MM.1S (cell line): ENCODE results near the gene CCL23.
"Not testable (repeated sequence)": the region's sequence is repeated elsewhere in the genome, so short reads cannot be mapped to it uniquely, and the experiment has no call there.

Source experiments
- DNase-seq: peaks from one replicate; pipeline ENCODE4 v3.0.0-alpha.2; 2015
- H2AFZ ChIP-seq: fragments of 300-600 bp; sonication (generic); 2 replicates; pipeline ENCODE4 v1.6.0; 2016; ENCODE audit warnings: antibody characterized with exemption, low read length
- H3F3A ChIP-seq: fragments of 300-600 bp; sonication (generic); 2 replicates; pipeline ENCODE4 v1.6.1; 2016; ENCODE audit warnings: mild to moderate bottlenecking, antibody characterized with exemption, low read length, moderate library complexity, mixed read lengths; ENCODE audit not compliant: insufficient read depth
- H3K27ac ChIP-seq: fragments of 300-600 bp; sonication (generic); 2 replicates; pipeline ENCODE4 v1.5.1; 2016; ENCODE audit warnings: mild to moderate bottlenecking, low read length
- H3K27me3 ChIP-seq: fragments of 300-600 bp; sonication (generic); replicated peaks from 2 replicates; pipeline ENCODE4 v1.6.0; 2016; ENCODE audit warnings: low read length; ENCODE audit not compliant: insufficient read depth
- H3K36me3 ChIP-seq: fragments of 300-600 bp; sonication (generic); replicated peaks from 2 replicates; pipeline ENCODE4 v1.6.1; 2016; ENCODE audit warnings: mild to moderate bottlenecking, low read length, mixed read lengths; ENCODE audit not compliant: insufficient read depth
- H3K4me1 ChIP-seq: fragments of 300-600 bp; sonication (generic); 2 replicates; pipeline ENCODE4 v1.6.1; 2016; ENCODE audit warnings: low read length, mixed read lengths
- H3K4me2 ChIP-seq: fragments of 300-600 bp; sonication (generic); 2 replicates; pipeline ENCODE4 v1.6.0; 2016; ENCODE audit warnings: low read depth, low read length
- H3K4me3 ChIP-seq: fragments of 300-600 bp; sonication (generic); 2 replicates; pipeline ENCODE4 v1.5.1; 2016; ENCODE audit warnings: low read length, mixed read lengths
- H3K79me2 ChIP-seq: fragments of 300-600 bp; sonication (generic); 2 replicates; pipeline ENCODE4 v1.6.1; 2016; ENCODE audit warnings: mixed run types, low read length, mixed read lengths
- H3K9ac ChIP-seq: fragments of 300-600 bp; sonication (generic); 2 replicates; pipeline ENCODE4 v1.6.1; 2016; ENCODE audit warnings: low read length, mixed read lengths
- H3K9me2 ChIP-seq: fragments of 300-600 bp; sonication (generic); replicated peaks from 2 replicates; pipeline ENCODE4 v1.6.1; 2016; ENCODE audit warnings: mild to moderate bottlenecking, low read length, mixed read lengths; ENCODE audit not compliant: insufficient read depth
- H3K9me3 ChIP-seq: fragments of 300-600 bp; sonication (generic); replicated peaks from 2 replicates; pipeline ENCODE4 v1.6.1; 2016; ENCODE audit warnings: mild to moderate bottlenecking, low read length, mixed read lengths; ENCODE audit not compliant: insufficient read depth
- H4K20me1 ChIP-seq: fragments of 300-600 bp; sonication (generic); 2 replicates; pipeline ENCODE4 v1.6.1; 2016; ENCODE audit warnings: mild to moderate bottlenecking, low read length, moderate library complexity, mixed read lengths; ENCODE audit not compliant: insufficient read depth
- EZH2 ChIP-seq: fragments of 300-600 bp; sonication (generic); optimal IDR thresholded peaks from 2 replicates; pipeline ENCODE3; 2017; ENCODE audit warnings: low read depth, mild to moderate bottlenecking, antibody characterized with exemption, low read length, mixed read lengths
- EZH2phosphoT487 ChIP-seq: fragments of 300-600 bp; sonication (generic); IDR thresholded peaks from 2 replicates; pipeline ENCODE4 v1.6.1; 2018; ENCODE audit warnings: antibody characterized with exemption, low read length
- TF ChIP-seq, protein P1 (sequence below): fragments of 300-600 bp; sonication (generic); IDR thresholded peaks from 2 replicates; pipeline ENCODE4 v1.5.1; 2016; ENCODE audit warnings: antibody characterized with exemption, low read length, mixed read lengths

CCL23 gene

DNA sequence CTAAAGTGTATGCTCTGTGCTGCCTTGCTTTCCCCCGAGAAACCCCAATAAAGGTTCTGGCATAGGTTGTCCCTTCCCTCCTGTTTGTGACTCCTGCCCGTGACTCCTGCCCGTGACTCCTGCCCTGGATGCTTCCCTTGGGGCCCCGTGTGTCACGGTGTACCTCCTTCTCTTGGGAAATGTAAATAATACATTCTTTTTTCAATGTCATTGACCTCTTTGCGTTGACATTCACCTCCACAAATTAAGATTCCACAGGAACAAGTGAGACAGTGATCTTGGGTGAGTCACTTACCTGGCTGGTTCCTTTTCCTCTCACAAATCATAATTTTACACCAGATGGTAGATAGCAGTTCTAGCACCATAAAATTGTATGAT is 17.1 kb downstream of the CCL23 start:
- Histone ChIP-seq H3K4me2 (no peak overlapping the region), H4K20me1 (no peaks in the 10 kb centered on the region), H3K27ac (no peak overlapping the region), H3F3A (no peaks in the 10 kb centered on the region), H3K9ac (no peak overlapping the region), H3K79me2 (no peaks in the 10 kb centered on the region), H3K27me3 (no peaks in the 10 kb centered on the region), H3K9me2 (no peaks in the 10 kb centered on the region), H3K4me1 (peaks cover 25% of the 10 kb centered on the region), H3K9me3 (no peaks in the 10 kb centered on the region), H3K4me3 (no peak overlapping the region), H2AFZ (no peak overlapping the region), H3K36me3 (no peaks in the 10 kb centered on the region)
- TF ChIP-seq EZH2phosphoT487 (no peak), EZH2 (no peak)
- TF ChIP-seq, protein P1, sequence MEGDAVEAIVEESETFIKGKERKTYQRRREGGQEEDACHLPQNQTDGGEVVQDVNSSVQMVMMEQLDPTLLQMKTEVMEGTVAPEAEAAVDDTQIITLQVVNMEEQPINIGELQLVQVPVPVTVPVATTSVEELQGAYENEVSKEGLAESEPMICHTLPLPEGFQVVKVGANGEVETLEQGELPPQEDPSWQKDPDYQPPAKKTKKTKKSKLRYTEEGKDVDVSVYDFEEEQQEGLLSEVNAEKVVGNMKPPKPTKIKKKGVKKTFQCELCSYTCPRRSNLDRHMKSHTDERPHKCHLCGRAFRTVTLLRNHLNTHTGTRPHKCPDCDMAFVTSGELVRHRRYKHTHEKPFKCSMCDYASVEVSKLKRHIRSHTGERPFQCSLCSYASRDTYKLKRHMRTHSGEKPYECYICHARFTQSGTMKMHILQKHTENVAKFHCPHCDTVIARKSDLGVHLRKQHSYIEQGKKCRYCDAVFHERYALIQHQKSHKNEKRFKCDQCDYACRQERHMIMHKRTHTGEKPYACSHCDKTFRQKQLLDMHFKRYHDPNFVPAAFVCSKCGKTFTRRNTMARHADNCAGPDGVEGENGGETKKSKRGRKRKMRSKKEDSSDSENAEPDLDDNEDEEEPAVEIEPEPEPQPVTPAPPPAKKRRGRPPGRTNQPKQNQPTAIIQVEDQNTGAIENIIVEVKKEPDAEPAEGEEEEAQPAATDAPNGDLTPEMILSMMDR: no peak
- no peak for DNase-seq

DNA sequence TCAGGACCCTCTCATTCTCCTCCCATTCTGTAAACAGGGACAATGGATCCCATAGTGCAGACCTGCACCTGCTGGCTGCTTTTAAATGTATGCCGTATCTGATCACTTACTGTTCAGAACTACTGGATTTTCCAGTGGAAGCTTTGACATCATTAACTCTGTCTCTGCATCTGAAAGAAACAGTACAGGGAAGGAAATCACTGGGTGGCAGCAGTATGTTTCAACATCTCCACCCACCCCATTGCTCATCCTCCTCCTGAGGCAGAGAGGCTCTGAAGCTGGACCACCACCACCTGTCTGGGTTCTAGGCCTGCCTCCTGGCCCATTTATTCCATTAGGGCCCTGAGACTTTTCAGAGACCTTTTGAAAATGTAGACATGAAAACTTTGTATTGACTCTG is 19.0 kb downstream of the CCL23 start:
- H3K36me3 ChIP-seq: no peaks in the 10 kb centered on the region
- no peak overlapping the region; the same call in 1 of the 2 replicates for H3K27ac ChIP-seq
- H3K4me3 ChIP-seq: no peak overlapping the region
- H3K27me3 ChIP-seq: no peaks in the 10 kb centered on the region
- H3F3A ChIP-seq: no peaks in the 10 kb centered on the region
- no peaks in the 10 kb centered on the region for H3K9me3 ChIP-seq
- H3K9me2 ChIP-seq: no peaks in the 10 kb centered on the region
- H3K4me2 ChIP-seq: peak overlapping the region; percentile 67; the same call in 1 of the 2 replicates
- no peaks in the 10 kb centered on the region for H3K79me2 ChIP-seq
- DNase-seq: no peak
- H3K4me1 ChIP-seq: peaks cover 12% of the 10 kb centered on the region
- no peak for TF ChIP-seq EZH2
- TF ChIP-seq EZH2phosphoT487: no peak
- TF ChIP-seq, protein P1: no peak
- H4K20me1 ChIP-seq: no peaks in the 10 kb centered on the region
- no peak overlapping the region for H3K9ac ChIP-seq
- peak overlapping the region; percentile 81; the same call in 1 of the 2 replicates for H2AFZ ChIP-seq

DNA sequence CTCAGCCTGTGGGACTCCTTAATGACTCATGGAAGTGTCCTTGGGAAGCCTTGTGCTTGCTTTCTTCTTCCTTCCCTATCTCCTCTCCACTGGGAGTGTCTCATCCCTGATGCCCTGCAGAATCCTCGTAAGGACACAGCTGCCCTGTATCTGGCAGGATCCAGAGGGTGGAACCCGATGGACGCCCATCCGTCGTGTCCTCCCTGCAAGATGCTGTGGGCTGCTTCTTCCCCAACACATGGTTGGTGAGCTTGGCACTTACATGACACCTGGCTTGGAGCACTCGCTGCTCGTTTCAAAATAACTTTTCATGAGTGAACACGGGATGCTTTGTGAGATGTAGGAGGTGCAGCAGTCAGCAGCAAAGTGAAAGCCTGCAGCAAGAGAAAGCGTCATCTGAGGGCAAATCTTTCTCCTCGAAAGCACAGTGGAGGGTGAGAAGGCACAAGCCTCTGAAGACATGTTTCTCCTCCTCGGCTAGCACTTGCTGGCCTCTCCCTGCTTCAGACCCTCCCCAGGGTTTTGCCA is 19.7 kb downstream of the CCL23 start:
- H3K79me2 ChIP-seq: no peaks in the 10 kb centered on the region
- TF ChIP-seq, protein P1: no peak
- no peak for TF ChIP-seq EZH2
- no peak for TF ChIP-seq EZH2phosphoT487
- peak overlapping the region; percentile 32 for H3K4me3 ChIP-seq
- H3F3A ChIP-seq: no peaks in the 10 kb centered on the region
- no peaks in the 10 kb centered on the region for H4K20me1 ChIP-seq
- no peaks in the 10 kb centered on the region for H3K27me3 ChIP-seq
- H3K4me1 ChIP-seq: peaks cover 12% of the 10 kb centered on the region
- H3K9me2 ChIP-seq: no peaks in the 10 kb centered on the region
- H3K27ac ChIP-seq: peak overlapping the region; percentile 37; the same call in 1 of the 2 replicates
- DNase-seq: peak; percentile 56
- H3K9ac ChIP-seq: peak overlapping the region; percentile 21; the same call in 1 of the 2 replicates
- H3K36me3 ChIP-seq: no peaks in the 10 kb centered on the region
- no peaks in the 10 kb centered on the region for H3K9me3 ChIP-seq
- peak overlapping the region; percentile 81 for H2AFZ ChIP-seq
- peak overlapping the region; percentile 67 for H3K4me2 ChIP-seq

DNA sequence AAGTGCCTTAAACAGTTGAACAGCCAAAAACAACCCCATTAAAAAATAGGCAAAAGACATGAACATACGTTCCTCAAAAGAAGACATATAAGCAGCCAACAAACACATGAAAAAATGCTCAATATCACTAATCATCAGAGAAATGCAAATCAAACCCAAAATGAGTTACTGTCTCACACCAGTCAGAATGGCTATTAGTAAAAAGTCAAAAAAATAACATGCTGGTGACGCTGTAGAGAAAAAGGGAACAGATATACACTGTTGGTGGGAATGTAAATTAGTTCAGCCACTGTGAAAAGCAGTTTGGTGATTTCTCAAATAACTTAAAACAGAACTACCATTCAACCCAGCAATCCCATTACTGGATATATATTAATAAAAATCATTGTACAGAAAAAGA is 22.4 kb downstream of the CCL23 start:
- H3K4me1 ChIP-seq: peaks cover 15% of the 10 kb centered on the region
- H3K4me3 ChIP-seq: not testable (repeated sequence)

More for the DNA sequence above, 22.4 kb downstream of the CCL23 start:
- H3K4me2 ChIP-seq, H3K27me3 ChIP-seq, H3K27ac ChIP-seq, H4K20me1 ChIP-seq, H3K36me3 ChIP-seq, H3F3A ChIP-seq, H3K9ac ChIP-seq, H2AFZ ChIP-seq, H3K79me2 ChIP-seq, DNase-seq, H3K9me2 ChIP-seq, H3K9me3 ChIP-seq: not testable (repeated sequence)
